GM20000 (cell line): Measurements from ENCODE around the gene BTBD8.

ENCODE experiments used
- DNase-seq: peaks from one replicate; pipeline ENCODE4 v3.0.0; 2012; ENCODE audit warnings: low spot score
- CTCF ChIP-seq: IDR thresholded peaks from 2 replicates; pipeline ENCODE4 v1.5.1; 2012; ENCODE audit warnings: mild to moderate bottlenecking, control low read depth; ENCODE audit errors: extremely low read depth, missing control alignments

The BTBD8 gene

GRCh38 chr1:92191726-92192125 lies 111.6 kb downstream of the BTBD8 start:
- DNase-seq: no peak
- no peak for TF ChIP-seq CTCF

GRCh38 chr1:92192246-92192645 lies 112.1 kb downstream of the BTBD8 start:
- no peak for TF ChIP-seq CTCF
- no peak for DNase-seq

GRCh38 chr1:92194511-92194910 lies 114.4 kb downstream of the BTBD8 start:
- TF ChIP-seq CTCF: no peak

GRCh38 chr1:92201973-92202372 lies 121.8 kb downstream of the BTBD8 start:
- DNase-seq: no peak
- no peak for TF ChIP-seq CTCF

More at GRCh38 chr1:92194511-92194910, 114.4 kb downstream of the BTBD8 start:
- DNase-seq: no peak

GRCh38 chr1:92203105-92203504 lies 123.0 kb downstream of the BTBD8 start:
- no peak for TF ChIP-seq CTCF
- DNase-seq: no peak

GRCh38 chr1:92210701-92211100 lies 130.6 kb downstream of the BTBD8 start:
- DNase-seq: no peak
- TF ChIP-seq CTCF: no peak

GRCh38 chr1:92211166-92211565 lies 131.0 kb downstream of the BTBD8 start:
- no peak for DNase-seq
- TF ChIP-seq CTCF: no peak
